Natural killer cell (primary cell): ENCODE results near the gene DCLRE1C. TPM values are rescaled to one million over a fixed set of nuclear protein-coding genes. Genes with fewer than 3 reads are reported as not detected.
A peak's percentile ranks its signal among the peaks of the same experiment; 100 is the strongest.
"Not testable (repeated sequence)": the region's sequence is repeated elsewhere in the genome, so short reads cannot be mapped to it uniquely, and the experiment has no call there.

Experiments
- ATAC-seq, 3 donors: fragments of 150-1000 bp in 2 of 3; fragments of 200-7000 bp in 1 of 3; cut with Tn5 transposase; 1 replicate in 1 of 3; 2 replicates in 2 of 3; pipeline ENCODE4 v1.10.0; 2021; ENCODE audit warnings: mild to moderate bottlenecking in 2 of 3, moderate library complexity in 2 of 3
- DNase-seq, 2 donors: peaks; one replicate each; pipeline versions ENCODE4 v3.0.0 to v3.0.0-alpha.2; 2013 to 2021; ENCODE audit warnings: mixed read lengths in 1 of 2
- H3K27ac ChIP-seq: one replicate; pipeline ENCODE4 v1.5.1; 2013; ENCODE audit warnings: mild to moderate bottlenecking, low read length
- H3K27me3 ChIP-seq: one replicate; pipeline ENCODE4 v1.6.1; 2013; ENCODE audit warnings: low read length; ENCODE audit not compliant: control insufficient read depth, insufficient read depth
- H3K36me3 ChIP-seq: one replicate; pipeline ENCODE4 v1.6.1; 2013; ENCODE audit warnings: low read length; ENCODE audit not compliant: control insufficient read depth, insufficient read depth
- H3K4me1 ChIP-seq: one replicate; pipeline ENCODE4 v1.6.1; 2013; ENCODE audit warnings: low read length; ENCODE audit not compliant: control insufficient read depth, insufficient read depth
- H3K4me3 ChIP-seq: one replicate; pipeline ENCODE4 v1.5.1; 2013; ENCODE audit warnings: low read length
- H3K9me3 ChIP-seq: one replicate; pipeline ENCODE4 v1.6.1; 2013; ENCODE audit warnings: low read length; ENCODE audit not compliant: control insufficient read depth, insufficient read depth
- H3K27ac Mint-ChIP-seq, 2 donors: one replicate each; pipeline ENCODE4 v1.8.0; 2022; ENCODE audit warnings: mild to moderate bottlenecking in 2 of 2, mixed read lengths in 2 of 2, moderate library complexity in 1 of 2
- H3K27me3 Mint-ChIP-seq, 2 donors: one replicate each; pipeline ENCODE4 v1.8.0; 2022; ENCODE audit warnings: low read depth in 2 of 2, mixed read lengths in 2 of 2
- H3K36me3 Mint-ChIP-seq: one replicate; pipeline ENCODE4 v1.8.0; 2022; ENCODE audit warnings: mixed read lengths
- H3K4me1 Mint-ChIP-seq, 2 donors: one replicate each; pipeline ENCODE4 v1.8.0; 2022; ENCODE audit warnings: mixed read lengths in 2 of 2
- H3K4me3 Mint-ChIP-seq: one replicate; pipeline ENCODE4 v1.8.0; 2022; ENCODE audit warnings: mild to moderate bottlenecking, moderate library complexity, mixed read lengths
- H3K9me3 Mint-ChIP-seq, 2 donors: one replicate each; pipeline ENCODE4 v1.8.0; 2022; ENCODE audit warnings: mixed read lengths in 2 of 2
- WGBS: methylation state at CpG from one replicate; pipeline ENCODE4 v1.1.7; 2013; ENCODE audit warnings: missing lambda C conversion rate; ENCODE audit not compliant: insufficient coverage; 5-methylcytosine and 5-hydroxymethylcytosine counted together
- intact Hi-C: fragments of 100-400 bp; cut with micrococcal nuclease; formaldehyde crosslinking; loops from one replicate; pipeline ENCODE4 v1.14.2; 2022
- total RNA-seq, 4 donors: library from RNA; stranded (reverse); fragments of 120-200 nt in 1 of 4; gene quantifications; one replicate each; pipeline versions ENCODE4 v1.2.3 to v1.2.4, GENCODE V29; 2013 to 2022
- TF ChIP-seq, protein P1 (sequence below): fragments of 200-600 bp; IDR thresholded peaks from one replicate; pipeline ENCODE4 v1.8.0; 2022; ENCODE audit warnings: antibody characterized with exemption

The DCLRE1C gene
- total RNA-seq, 3 donors from 2014 or later (not counting 1 experiment from before 2014, with no cell fraction given), result 21.7 to 31.3 (median 22.3) TPM

GRCh38 chr10:14942147-14942949 lies 11.5 kb downstream of the DCLRE1C start:
- DNase-seq, intact Hi-C loops, H3K27ac ChIP-seq, H3K4me3 Mint-ChIP-seq, H3K27me3 ChIP-seq, H3K27me3 Mint-ChIP-seq, H3K4me1 ChIP-seq, ATAC-seq, H3K4me3 ChIP-seq, H3K9me3 ChIP-seq, H3K9me3 Mint-ChIP-seq, H3K36me3 Mint-ChIP-seq: not testable (repeated sequence)
- H3K36me3 ChIP-seq, result peaks cover 45% of the 10 kb centered on the region
- WGBS, result 88% methylated on average over 12 of the region's 17 CpGs
- Mint-ChIP-seq H3K4me1 (peaks cover 12 to 19% of the 10 kb centered on the region in 2 donors), H3K27ac (peak overlapping the region in 1 of 2 donors; percentile 67)

GRCh38 chr10:14938971-14939370 lies 14.9 kb downstream of the DCLRE1C start:
- H3K4me3 ChIP-seq, H3K4me1 ChIP-seq, H3K4me3 Mint-ChIP-seq, H3K27me3 Mint-ChIP-seq, H3K9me3 ChIP-seq, intact Hi-C loops, H3K36me3 Mint-ChIP-seq, H3K27me3 ChIP-seq, H3K27ac ChIP-seq, H3K9me3 Mint-ChIP-seq: not testable (repeated sequence)
- peaks cover 38% of the 10 kb centered on the region for H3K36me3 ChIP-seq
- Mint-ChIP-seq H3K4me1 (peaks cover 17 to 24% of the 10 kb centered on the region in 2 donors), H3K27ac (peak overlapping the region; percentile 68 to 79)
- ATAC-seq (peak in 2 of 3 donors; percentile 65 to 89), DNase-seq (peak in 1 of 2 donors; percentile 35)
- 8% methylated on average over 2 of the region's 5 CpGs for WGBS

DNA sequence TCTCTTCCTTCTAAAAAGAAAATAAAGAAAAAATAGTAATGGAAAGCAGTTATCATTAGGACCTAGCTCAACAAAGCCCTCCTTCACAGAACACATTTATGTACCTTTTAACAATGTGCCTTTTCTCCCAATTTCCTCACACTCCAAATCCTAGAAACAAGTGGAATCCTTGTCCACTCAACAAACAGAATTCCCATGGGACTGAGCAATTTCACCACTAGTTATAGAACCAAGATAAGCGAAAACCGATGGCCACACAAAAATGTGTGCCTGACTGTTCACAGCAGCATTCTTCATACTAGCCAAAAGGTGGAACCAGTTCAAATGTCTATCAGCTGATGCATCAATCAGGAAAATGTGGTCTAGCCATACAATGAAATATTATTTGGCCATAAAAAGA lies 17.3 kb downstream of the DCLRE1C start:
- TF ChIP-seq, protein P1, sequence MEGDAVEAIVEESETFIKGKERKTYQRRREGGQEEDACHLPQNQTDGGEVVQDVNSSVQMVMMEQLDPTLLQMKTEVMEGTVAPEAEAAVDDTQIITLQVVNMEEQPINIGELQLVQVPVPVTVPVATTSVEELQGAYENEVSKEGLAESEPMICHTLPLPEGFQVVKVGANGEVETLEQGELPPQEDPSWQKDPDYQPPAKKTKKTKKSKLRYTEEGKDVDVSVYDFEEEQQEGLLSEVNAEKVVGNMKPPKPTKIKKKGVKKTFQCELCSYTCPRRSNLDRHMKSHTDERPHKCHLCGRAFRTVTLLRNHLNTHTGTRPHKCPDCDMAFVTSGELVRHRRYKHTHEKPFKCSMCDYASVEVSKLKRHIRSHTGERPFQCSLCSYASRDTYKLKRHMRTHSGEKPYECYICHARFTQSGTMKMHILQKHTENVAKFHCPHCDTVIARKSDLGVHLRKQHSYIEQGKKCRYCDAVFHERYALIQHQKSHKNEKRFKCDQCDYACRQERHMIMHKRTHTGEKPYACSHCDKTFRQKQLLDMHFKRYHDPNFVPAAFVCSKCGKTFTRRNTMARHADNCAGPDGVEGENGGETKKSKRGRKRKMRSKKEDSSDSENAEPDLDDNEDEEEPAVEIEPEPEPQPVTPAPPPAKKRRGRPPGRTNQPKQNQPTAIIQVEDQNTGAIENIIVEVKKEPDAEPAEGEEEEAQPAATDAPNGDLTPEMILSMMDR, result no peak
- DNase-seq (no peak), ATAC-seq (no peak)
- WGBS, result 98% methylated on average over 2 of the region's 2 CpGs
- no peaks in the 10 kb centered on the region for H3K36me3 Mint-ChIP-seq
- intact Hi-C loops, result no loop called here
- H3K27ac Mint-ChIP-seq, result peak overlapping the region; percentile 25 to 60
- peaks cover 10 to 12% of the 10 kb centered on the region in 2 donors for H3K4me1 Mint-ChIP-seq
- Histone ChIP-seq H3K4me1 (peaks cover 4% of the 10 kb centered on the region), H3K4me3 (no peak overlapping the region), H3K27ac (no peak overlapping the region), H3K9me3 (no peaks in the 10 kb centered on the region), H3K27me3 (no peaks in the 10 kb centered on the region), H3K36me3 (peaks cover 50% of the 10 kb centered on the region)
- no peaks in the 10 kb centered on the region for H3K27me3 Mint-ChIP-seq
- H3K9me3 Mint-ChIP-seq, result no peaks in the 10 kb centered on the region
- H3K4me3 Mint-ChIP-seq, result no peak overlapping the region

GRCh38 chr10:14930610-14931009 lies 23.3 kb downstream of the DCLRE1C start:
- Histone ChIP-seq H3K27ac (no peak overlapping the region), H3K9me3 (no peaks in the 10 kb centered on the region), H3K36me3 (peaks cover 72% of the 10 kb centered on the region), H3K27me3 (no peaks in the 10 kb centered on the region), H3K4me3 (no peak overlapping the region), H3K4me1 (no peaks in the 10 kb centered on the region)
- intact Hi-C loops, result no loop called here
- DNase-seq, result no peak
- Mint-ChIP-seq H3K36me3 (peaks cover 5% of the 10 kb centered on the region), H3K4me3 (no peak overlapping the region), H3K27ac (no peak overlapping the region), H3K27me3 (no peaks in the 10 kb centered on the region), H3K9me3 (no peaks in the 10 kb centered on the region), H3K4me1 (peaks cover 0 to 5% of the 10 kb centered on the region in 2 donors)
- TF ChIP-seq, protein P1, result no peak
- ATAC-seq, result no peak
- 99% methylated on average over 5 of the region's 10 CpGs for WGBS
